K562 (cell line): ENCODE results near the gene ZC3H12A.

Source experiments
- E2F4 ChIP-seq: sonication (generic); formaldehyde crosslinking; IDR thresholded peaks from 2 replicates; pipeline ENCODE4 v1.8.0; 2022; ENCODE audit warnings: mild to moderate bottlenecking, low read depth, missing genetic modification reagents
- HNRNPK ChIP-seq: fragments of 200-400 bp; formaldehyde crosslinking; IDR thresholded peaks from one replicate; pipeline ENCODE4 v1.6.1; 2018; ENCODE audit warnings: mild to moderate bottlenecking, low read depth, low read length; ENCODE audit not compliant: poor library complexity, severe bottlenecking
- MECOM ChIP-seq: fragments of 250-450 bp; sonication (Bioruptor Pico); IDR thresholded peaks from 2 replicates; pipeline ENCODE4 v1.8.0; 2022; ENCODE audit warnings: inconsistent platforms
- REST ChIP-seq, 2 experiments: fragments of 450-650 bp; formaldehyde crosslinking in 1 of 2; IDR thresholded peaks; 2 replicates each; pipeline versions ENCODE4 v1.4.0 to v1.6.1; 2014 to 2020; ENCODE audit warnings: mild to moderate bottlenecking in 2 of 2, borderline replicate concordance in 1 of 2, low read depth in 1 of 2
- SIN3A ChIP-seq, 2 experiments: fragments of 150-350 bp in 1 of 2; IDR thresholded peaks; 2 replicates each; pipeline ENCODE4 v1.6.1; 2011 to 2016; ENCODE audit warnings: borderline replicate concordance in 2 of 2, low read depth in 2 of 2, low read length in 2 of 2, mild to moderate bottlenecking in 2 of 2, moderate library complexity in 2 of 2; ENCODE audit not compliant: control insufficient read depth in 1 of 2

GRCh38 chr1:37437087-37437486, 37.3 kb upstream of the ZC3H12A start:
- TF ChIP-seq HNRNPK (no peak), MECOM (CRISPR knock-in tag) (no peak), E2F4 (CRISPR knock-in tag) (no peak), REST (IDR thresholded peaks at IDR 0.05; ENCODE audit: borderline replicate concordance) (no peak), REST (CRISPR knock-in tag; IDR thresholded peaks at IDR 0.05; ENCODE audit: low read depth) (no peak), SIN3A (IDR thresholded peaks at IDR 0.05; ENCODE audit: borderline replicate concordance in 2 of 2, control insufficient read depth in 1 of 2, low read depth in 2 of 2, low read length in 2 of 2) (no peak)
